SK-MEL-5 (cell line): ENCODE measurements around the gene ZG16. TPM values are rescaled to one million over a fixed set of nuclear protein-coding genes. Genes with fewer than 3 reads are reported as not detected.
A peak's percentile ranks its signal among the peaks of the same experiment; 100 is the strongest.

ENCODE experiments used
- DNase-seq: peaks from one replicate; pipeline ENCODE4 v3.0.0-alpha.2; 2016; ENCODE audit warnings: low read depth, low spot score
- in situ Hi-C: cut with HindIII; loops from 2 replicates; pipeline ENCODE4 v1.10.0; 2016; ENCODE audit warnings: low sequenced_read_pairs, high pct_unique_total_duplicates, low pct_unique_long_range_greater_than_20kb
- total RNA-seq: library from RNA; depleted of rRNA; stranded (reverse); fragments of >200 nt; shearing (Covaris generic); gene quantifications from 2 replicates; pipeline ENCODE4 v1.2.3, GENCODE V29; 2014

ZG16 gene
- total RNA-seq, 1 experiment from 2014 or later = not detected

GRCh38 chr16:29813644-29814562, 35.8 kb downstream of the ZG16 start:
- no peak for DNase-seq
- in situ Hi-C loops = no loop called here

GRCh38 chr16:29814592-29814991, 36.5 kb downstream of the ZG16 start:
- DNase-seq = no peak
- in situ Hi-C loops = no loop called here

- in situ Hi-C loops = no loop called here
- no peak for DNase-seq
These were observed 37.1 kb downstream of the ZG16 start for GRCh38 chr16:29815032-29815721.

- DNase-seq = peak; percentile 98
- in situ Hi-C loops = no loop called here
These were observed 38.0 kb downstream of the ZG16 start, which contains the start of gene PAGR1 for GRCh38 chr16:29815793-29816693. Gene PAGR1 (plus strand): TSS chr16:29816152. CDS start chr16:29816526, 374 bp downstream.

- in situ Hi-C loops = no loop called here
- DNase-seq = peak; percentile 59
These were observed 38.8 kb downstream of the ZG16 start for GRCh38 chr16:29816694-29817441.

GRCh38 chr16:29818082-29818481, 40.0 kb downstream of the ZG16 start:
- no peak for DNase-seq
- in situ Hi-C loops = no loop called here

GRCh38 chr16:29819506-29819905, 41.5 kb downstream of the ZG16 start:
- DNase-seq = no peak
- in situ Hi-C loops = no loop called here

- DNase-seq = peak; percentile 49
- in situ Hi-C loops = no loop called here
These were observed 42.2 kb downstream of the ZG16 start, which contains the start of gene MVP for GRCh38 chr16:29820271-29820701. Gene MVP (plus strand): TSS chr16:29820462. CDS start chr16:29830550, 10,088 bp downstream.

GRCh38 chr16:29820730-29821642, 42.9 kb downstream of the ZG16 start:
- no peak for DNase-seq
- in situ Hi-C loops = no loop called here

- no peak for DNase-seq
- in situ Hi-C loops = no loop called here
These were observed 43.6 kb downstream of the ZG16 start for GRCh38 chr16:29821643-29822115.

GRCh38 chr16:29824589-29825144, 46.6 kb downstream of the ZG16 start:
- in situ Hi-C loops = no loop called here
- DNase-seq = no peak

GRCh38 chr16:29825145-29826044, 47.3 kb downstream of the ZG16 start:
- in situ Hi-C loops = no loop called here
- no peak for DNase-seq

GRCh38 chr16:29826342-29826695, 48.3 kb downstream of the ZG16 start:
- no peak for DNase-seq
- in situ Hi-C loops = no loop called here

- DNase-seq = no peak
- in situ Hi-C loops = no loop called here
These were observed 52.7 kb downstream of the ZG16 start for GRCh38 chr16:29830774-29831173.

- in situ Hi-C loops = no loop called here
- DNase-seq = no peak
These were observed 53.4 kb downstream of the ZG16 start for GRCh38 chr16:29831490-29831889.
